HCT116 (cell line): ENCODE data around the gene TUBA4B. TPM values are rescaled to one million over a fixed set of nuclear protein-coding genes. Genes with fewer than 3 reads are reported as not detected.

ENCODE experiments used
- ATAC-seq: fragments of 200-7000 bp; cut with Tn5 transposase; 2 replicates; pipeline ENCODE4 v1.9.1; 2020; ENCODE audit warnings: mild to moderate bottlenecking, moderate library complexity
- BruUV-seq: library from RNA; stranded (reverse); fragments of 400-500 nt; replicated peaks from 2 replicates; lab custom pipeline; 2021; lab: Mats Ljungman, UMichigan
- CTCF ChIA-PET: fragments of 300-600 bp; sonication (Branson Sonifier 250); formaldehyde crosslinking; loops from one replicate; lab custom pipeline; 2021; ENCODE audit warnings: antibody characterized with exemption; lab: Charles Lee
- POLR2A ChIA-PET: fragments of 300-600, 350-600 bp; sonication (Branson Sonifier 250); formaldehyde crosslinking; loops from one replicate; lab custom pipeline; 2021; ENCODE audit warnings: antibody characterized with exemption; lab: Charles Lee
- RAD21 ChIA-PET, 2 experiments: fragments of 300-600 bp; sonication (Branson Sonifier 250); formaldehyde crosslinking; loops; one replicate each; lab custom pipeline; 2023; ENCODE audit warnings: low total read pairs in 2 of 2; ENCODE audit not compliant: uncharacterized antibody in 2 of 2, unreplicated experiment in 2 of 2, low non-redundant PET in 1 of 2; lab: Charles Lee
- DNase-seq: peaks from one replicate; pipeline ENCODE4 v3.0.0-alpha.2; 2010; ENCODE audit warnings: low read depth, low spot score
- H2AFZ ChIP-seq: fragments of 200-600 bp; shearing (Covaris generic), sonication (generic); 2 replicates; pipeline ENCODE4 v1.6.1; 2017; ENCODE audit warnings: low read depth, mixed run types, mixed read lengths, antibody characterized with exemption, low read length; ENCODE audit not compliant: poor library complexity, severe bottlenecking
- H3K27ac ChIP-seq: 2 replicates; pipeline ENCODE4 v1.5.1; 2012; ENCODE audit warnings: low read depth, low read length
- H3K27me3 ChIP-seq: fragments of 200-600 bp; sonication (generic); 2 replicates; pipeline ENCODE4 v1.6.1; 2016; ENCODE audit warnings: mixed run types, low read length, mixed read lengths; ENCODE audit not compliant: insufficient read depth
- H3K36me3 ChIP-seq, 2 experiments: fragments of 200-500 bp in 1 of 2; fragments of 200-600 bp in 1 of 2; sonication (Bioruptor generic) in 1 of 2; sonication (generic) in 1 of 2; 2 replicates each; pipeline versions ENCODE4 v1.5.1 to v1.6.1; 2014 to 2016; ENCODE audit warnings: low read length in 2 of 2, inconsistent platforms in 1 of 2, mixed read lengths in 1 of 2, mixed run types in 1 of 2; ENCODE audit not compliant: insufficient read depth in 2 of 2, control insufficient read depth in 1 of 2
- H3K4me1 ChIP-seq, 2 experiments: fragments of 200-600 bp in 1 of 2; sonication (generic) in 1 of 2; 2 replicates each; pipeline versions ENCODE4 v1.5.1 to v1.6.1; 2012 to 2017; ENCODE audit warnings: low read length in 2 of 2, inconsistent platforms in 1 of 2, mild to moderate bottlenecking in 1 of 2, mixed read lengths in 1 of 2, mixed run types in 1 of 2, moderate library complexity in 1 of 2; ENCODE audit not compliant: insufficient read depth in 2 of 2, control insufficient read depth in 1 of 2
- H3K4me2 ChIP-seq: fragments of 200-600 bp; sonication (generic); 2 replicates; pipeline ENCODE4 v1.6.1; 2017; ENCODE audit warnings: mixed run types, low read length, mixed read lengths
- H3K4me3 ChIP-seq, 2 experiments: fragments of 200-600 bp in 1 of 2; sonication (generic) in 1 of 2; replicated peaks in 1 of 2; 2 replicates each; pipeline ENCODE4 v1.5.1; 2011 to 2016; ENCODE audit warnings: low read length in 2 of 2, control low read depth in 1 of 2, low read depth in 1 of 2, mild to moderate bottlenecking in 1 of 2, mixed read lengths in 1 of 2, mixed run types in 1 of 2
- H3K79me2 ChIP-seq: fragments of 200-600 bp; sonication (generic); 2 replicates; pipeline ENCODE4 v1.6.1; 2017; ENCODE audit warnings: mild to moderate bottlenecking, mixed run types, low read length, moderate library complexity, mixed read lengths; ENCODE audit not compliant: insufficient read depth
- H3K9ac ChIP-seq: fragments of 200-600 bp; sonication (generic); 2 replicates; pipeline ENCODE4 v1.6.1; 2016; ENCODE audit warnings: low read length, mixed read lengths
- H3K9me2 ChIP-seq: fragments of 200-600 bp; sonication (generic), shearing (Covaris generic); 2 replicates; pipeline ENCODE4 v1.6.1; 2017; ENCODE audit warnings: mixed run types, mild to moderate bottlenecking, moderate library complexity; ENCODE audit not compliant: insufficient read depth
- H3K9me3 ChIP-seq, 2 experiments: fragments of 200-500 bp in 1 of 2; fragments of 200-600 bp in 1 of 2; sonication (Bioruptor generic) in 1 of 2; sonication (generic) in 1 of 2; 2 replicates each; pipeline ENCODE4 v1.6.1; 2014 to 2017; ENCODE audit warnings: low read length in 2 of 2, mixed read lengths in 2 of 2, inconsistent platforms in 1 of 2, low read depth in 1 of 2, mild to moderate bottlenecking in 1 of 2, mixed run types in 1 of 2, moderate library complexity in 1 of 2; ENCODE audit not compliant: control insufficient read depth in 1 of 2, insufficient read depth in 1 of 2
- H4K20me1 ChIP-seq: fragments of 200-600 bp; sonication (generic), shearing (Covaris generic); 2 replicates; pipeline ENCODE4 v1.6.1; 2017; ENCODE audit warnings: mixed run types, mild to moderate bottlenecking, moderate library complexity; ENCODE audit not compliant: insufficient read depth
- CBX3 ChIP-seq: IDR thresholded peaks from 2 replicates; pipeline ENCODE4 v1.6.1; 2012; ENCODE audit warnings: low read depth
- CEBPB ChIP-seq: IDR thresholded peaks from 2 replicates; pipeline ENCODE4 v1.6.1; 2012; ENCODE audit warnings: low read depth
- EGR1 ChIP-seq: IDR thresholded peaks from 2 replicates; pipeline ENCODE4 v1.6.1; 2012; ENCODE audit warnings: low read depth
- EZH2 ChIP-seq: fragments of 200-600 bp; sonication (generic); IDR thresholded peaks from 2 replicates; pipeline ENCODE4 v1.6.1; 2017; ENCODE audit warnings: antibody characterized with exemption, mixed run types
- FOSL1 ChIP-seq: IDR thresholded peaks from 2 replicates; pipeline ENCODE4 v1.6.1; 2012; ENCODE audit warnings: low read depth
- JUND ChIP-seq: IDR thresholded peaks from 2 replicates; pipeline ENCODE4 v1.6.1; 2012
- POLR2A ChIP-seq: IDR thresholded peaks from 2 replicates; pipeline ENCODE4 v1.7.0; 2011; ENCODE audit warnings: borderline replicate concordance; ENCODE audit not compliant: insufficient read depth, insufficient read length; ENCODE audit errors: extremely low read depth
- POLR2AphosphoS5 ChIP-seq: IDR thresholded peaks from 2 replicates; pipeline ENCODE4 v1.6.1; 2011; ENCODE audit warnings: mild to moderate bottlenecking, low read depth, low read length, moderate library complexity
- RAD21 ChIP-seq: IDR thresholded peaks from 2 replicates; pipeline ENCODE4 v1.6.1; 2012; ENCODE audit warnings: low read depth, mild to moderate bottlenecking
- SIN3A ChIP-seq: IDR thresholded peaks from 2 replicates; pipeline ENCODE4 v1.6.1; 2012; ENCODE audit warnings: low read depth
- SRF ChIP-seq: IDR thresholded peaks from 2 replicates; pipeline ENCODE4 v1.6.1; 2012; ENCODE audit warnings: low read depth
- TCF7L2 ChIP-seq: IDR thresholded peaks from 2 replicates; pipeline ENCODE4 v1.7.0; 2011; ENCODE audit warnings: borderline replicate concordance, inconsistent platforms; ENCODE audit not compliant: insufficient read depth, insufficient read length; ENCODE audit errors: extremely low read depth
- YY1 ChIP-seq: IDR thresholded peaks from 2 replicates; pipeline ENCODE4 v1.6.1; 2011; ENCODE audit warnings: low read length, low read depth, moderate library complexity, mild to moderate bottlenecking; ENCODE audit not compliant: insufficient replicate concordance; ENCODE audit errors: extremely low read depth
- ZFX ChIP-seq: fragments of 450-650 bp; IDR thresholded peaks from 2 replicates; pipeline ENCODE4 v1.6.1; 2017
- ZNF274 ChIP-seq: fragments of 200-500 bp; sonication (Bioruptor generic); IDR thresholded peaks from 2 replicates; pipeline ENCODE4 v1.6.1; 2014; ENCODE audit warnings: mild to moderate bottlenecking, low read depth, low read length, inconsistent platforms
- intact Hi-C: fragments of 100-400 bp; cut with micrococcal nuclease; formaldehyde crosslinking; loops from 2 replicates; pipeline ENCODE4 v1.10.0; 2022
- total RNA-seq: library from RNA; stranded (reverse); gene quantifications from one replicate; pipeline ENCODE4 v1.2.1, GENCODE V29; 2021; ENCODE audit not compliant: unreplicated experiment
- TF ChIP-seq, protein P1 (sequence below): IDR thresholded peaks from 2 replicates; pipeline ENCODE4 v1.6.1; 2012
- TF ChIP-seq, protein P2 (sequence below): IDR thresholded peaks from 2 replicates; pipeline ENCODE4 v1.6.1; 2012
- TF ChIP-seq, protein P3 (sequence below): IDR thresholded peaks from 2 replicates; pipeline ENCODE4 v1.6.1; 2011; ENCODE audit warnings: mild to moderate bottlenecking, low read length, moderate library complexity; ENCODE audit not compliant: insufficient replicate concordance; ENCODE audit errors: extremely low read depth
- TF ChIP-seq, protein P4 (sequence below): IDR thresholded peaks from 2 replicates; pipeline ENCODE4 v1.6.1; 2012; ENCODE audit warnings: low read depth
- TF ChIP-seq, protein P5 (sequence below), 3 experiments: fragments of 200-600 bp in 1 of 3; sonication (generic) in 1 of 3; IDR thresholded peaks in 2 of 3; conservative IDR thresholded peaks in 1 of 3; 2 replicates each; pipeline ENCODE4 v1.5.1; 2012 to 2017; ENCODE audit warnings: low read depth in 2 of 3, low read length in 2 of 3, antibody characterized with exemption in 1 of 3, borderline replicate concordance in 1 of 3, control low read depth in 1 of 3, mild to moderate bottlenecking in 1 of 3, mixed read lengths in 1 of 3, mixed run types in 1 of 3, moderate library complexity in 1 of 3; ENCODE audit not compliant: insufficient read depth in 1 of 3

Gene TUBA4B
- total RNA-seq, 1 experiment from 2014 or later: not detected

DNA sequence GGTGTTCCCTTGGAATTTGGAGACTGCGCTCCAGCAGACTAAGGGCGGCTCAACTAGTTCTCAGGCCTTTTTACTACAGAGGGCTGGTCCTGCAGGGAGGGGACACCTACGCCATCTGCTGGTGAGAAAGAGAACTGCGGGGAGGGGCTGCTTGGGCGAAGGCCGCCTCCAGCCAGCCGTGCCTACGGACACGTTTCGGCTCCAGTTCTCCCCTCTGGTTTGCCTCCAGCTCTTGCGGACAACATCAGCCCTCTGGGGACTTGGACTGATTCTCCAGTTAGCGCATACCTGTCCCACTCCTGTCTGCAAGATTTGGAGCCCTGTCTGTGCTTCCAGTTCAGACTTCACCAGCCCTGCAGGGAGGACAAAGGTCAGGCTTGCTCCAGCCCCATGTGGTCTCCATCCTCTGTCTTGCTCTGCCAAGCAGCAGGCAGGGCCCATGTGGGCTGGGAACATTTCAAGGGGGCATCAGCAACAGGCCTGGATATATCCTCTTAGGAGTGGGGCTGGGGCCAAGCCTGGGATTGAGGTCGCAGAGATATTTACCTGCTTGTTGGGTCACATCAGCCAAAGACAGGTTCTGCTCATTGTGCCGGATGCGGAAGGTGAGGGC, 45.8 kb downstream of the TUBA4B start:
- Histone ChIP-seq H3K4me3 (peak overlapping the region in 1 of 2 experiments; percentile 20; a peak in 1 of 4 replicates), H3K9me2 (no peaks in the 10 kb centered on the region), H3K27me3 (peaks cover 36% of the 10 kb centered on the region), H3K27ac (peak overlapping the region; percentile 2; the same call in 1 of the 2 replicates), H3K36me3 (no peaks in the 10 kb centered on the region), H3K4me1 (peaks cover 3 to 17% of the 10 kb centered on the region in 2 experiments; a peak in 3 of 4 replicates), H4K20me1 (no peaks in the 10 kb centered on the region), H3K4me2 (peak overlapping the region; percentile 61), H3K9me3 (no peaks in the 10 kb centered on the region), H3K9ac (no peak overlapping the region), H3K79me2 (no peaks in the 10 kb centered on the region), H2AFZ (no peak overlapping the region)
- RAD21 ChIA-PET: no interaction called here
- DNase-seq (peak; percentile 60), ATAC-seq (peak; percentile 73)
- POLR2A ChIA-PET: no interaction called here
- CTCF ChIA-PET: interaction anchor here (0.9 to 1.8 kb wide), 6 partner anchors 9 to 231 kb away, joined by 3 read pairs; partner anchors contain the start of genes DNAJB2 and DNPEP
- intact Hi-C loops: loop anchor here (1.0 to 5.0 kb wide), 3 partner anchors 72 to 242 kb away; partner anchors contain the start of genes ANKZF1, ATG9A and NHEJ1
- no TSS peak for BruUV-seq
- no peak for TF ChIP-seq POLR2A
- TF ChIP-seq FOSL1: no peak
- TF ChIP-seq CBX3: no peak
- TF ChIP-seq, protein P1, sequence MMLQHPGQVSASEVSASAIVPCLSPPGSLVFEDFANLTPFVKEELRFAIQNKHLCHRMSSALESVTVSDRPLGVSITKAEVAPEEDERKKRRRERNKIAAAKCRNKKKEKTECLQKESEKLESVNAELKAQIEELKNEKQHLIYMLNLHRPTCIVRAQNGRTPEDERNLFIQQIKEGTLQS: no peak
- TF ChIP-seq, protein P2, sequence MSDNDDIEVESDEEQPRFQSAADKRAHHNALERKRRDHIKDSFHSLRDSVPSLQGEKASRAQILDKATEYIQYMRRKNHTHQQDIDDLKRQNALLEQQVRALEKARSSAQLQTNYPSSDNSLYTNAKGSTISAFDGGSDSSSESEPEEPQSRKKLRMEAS: no peak
- TF ChIP-seq ZNF274: no peak
- TF ChIP-seq, protein P3, sequence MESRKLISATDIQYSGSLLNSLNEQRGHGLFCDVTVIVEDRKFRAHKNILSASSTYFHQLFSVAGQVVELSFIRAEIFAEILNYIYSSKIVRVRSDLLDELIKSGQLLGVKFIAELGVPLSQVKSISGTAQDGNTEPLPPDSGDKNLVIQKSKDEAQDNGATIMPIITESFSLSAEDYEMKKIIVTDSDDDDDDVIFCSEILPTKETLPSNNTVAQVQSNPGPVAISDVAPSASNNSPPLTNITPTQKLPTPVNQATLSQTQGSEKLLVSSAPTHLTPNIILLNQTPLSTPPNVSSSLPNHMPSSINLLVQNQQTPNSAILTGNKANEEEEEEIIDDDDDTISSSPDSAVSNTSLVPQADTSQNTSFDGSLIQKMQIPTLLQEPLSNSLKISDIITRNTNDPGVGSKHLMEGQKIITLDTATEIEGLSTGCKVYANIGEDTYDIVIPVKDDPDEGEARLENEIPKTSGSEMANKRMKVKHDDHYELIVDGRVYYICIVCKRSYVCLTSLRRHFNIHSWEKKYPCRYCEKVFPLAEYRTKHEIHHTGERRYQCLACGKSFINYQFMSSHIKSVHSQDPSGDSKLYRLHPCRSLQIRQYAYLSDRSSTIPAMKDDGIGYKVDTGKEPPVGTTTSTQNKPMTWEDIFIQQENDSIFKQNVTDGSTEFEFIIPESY: no peak
- TF ChIP-seq, protein P4, sequence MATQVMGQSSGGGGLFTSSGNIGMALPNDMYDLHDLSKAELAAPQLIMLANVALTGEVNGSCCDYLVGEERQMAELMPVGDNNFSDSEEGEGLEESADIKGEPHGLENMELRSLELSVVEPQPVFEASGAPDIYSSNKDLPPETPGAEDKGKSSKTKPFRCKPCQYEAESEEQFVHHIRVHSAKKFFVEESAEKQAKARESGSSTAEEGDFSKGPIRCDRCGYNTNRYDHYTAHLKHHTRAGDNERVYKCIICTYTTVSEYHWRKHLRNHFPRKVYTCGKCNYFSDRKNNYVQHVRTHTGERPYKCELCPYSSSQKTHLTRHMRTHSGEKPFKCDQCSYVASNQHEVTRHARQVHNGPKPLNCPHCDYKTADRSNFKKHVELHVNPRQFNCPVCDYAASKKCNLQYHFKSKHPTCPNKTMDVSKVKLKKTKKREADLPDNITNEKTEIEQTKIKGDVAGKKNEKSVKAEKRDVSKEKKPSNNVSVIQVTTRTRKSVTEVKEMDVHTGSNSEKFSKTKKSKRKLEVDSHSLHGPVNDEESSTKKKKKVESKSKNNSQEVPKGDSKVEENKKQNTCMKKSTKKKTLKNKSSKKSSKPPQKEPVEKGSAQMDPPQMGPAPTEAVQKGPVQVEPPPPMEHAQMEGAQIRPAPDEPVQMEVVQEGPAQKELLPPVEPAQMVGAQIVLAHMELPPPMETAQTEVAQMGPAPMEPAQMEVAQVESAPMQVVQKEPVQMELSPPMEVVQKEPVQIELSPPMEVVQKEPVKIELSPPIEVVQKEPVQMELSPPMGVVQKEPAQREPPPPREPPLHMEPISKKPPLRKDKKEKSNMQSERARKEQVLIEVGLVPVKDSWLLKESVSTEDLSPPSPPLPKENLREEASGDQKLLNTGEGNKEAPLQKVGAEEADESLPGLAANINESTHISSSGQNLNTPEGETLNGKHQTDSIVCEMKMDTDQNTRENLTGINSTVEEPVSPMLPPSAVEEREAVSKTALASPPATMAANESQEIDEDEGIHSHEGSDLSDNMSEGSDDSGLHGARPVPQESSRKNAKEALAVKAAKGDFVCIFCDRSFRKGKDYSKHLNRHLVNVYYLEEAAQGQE: no peak
- TF ChIP-seq SIN3A: no peak
- no peak for TF ChIP-seq ZFX
- TF ChIP-seq JUND: no peak
- TF ChIP-seq TCF7L2: no peak
- TF ChIP-seq YY1: no peak
- no peak for TF ChIP-seq CEBPB
- TF ChIP-seq RAD21: peak; percentile 91
- TF ChIP-seq SRF: no peak
- peak; percentile 30; the same call in 1 of the 2 replicates for TF ChIP-seq POLR2AphosphoS5
- TF ChIP-seq EZH2: no peak
- TF ChIP-seq EGR1: no peak
- TF ChIP-seq, protein P5, sequence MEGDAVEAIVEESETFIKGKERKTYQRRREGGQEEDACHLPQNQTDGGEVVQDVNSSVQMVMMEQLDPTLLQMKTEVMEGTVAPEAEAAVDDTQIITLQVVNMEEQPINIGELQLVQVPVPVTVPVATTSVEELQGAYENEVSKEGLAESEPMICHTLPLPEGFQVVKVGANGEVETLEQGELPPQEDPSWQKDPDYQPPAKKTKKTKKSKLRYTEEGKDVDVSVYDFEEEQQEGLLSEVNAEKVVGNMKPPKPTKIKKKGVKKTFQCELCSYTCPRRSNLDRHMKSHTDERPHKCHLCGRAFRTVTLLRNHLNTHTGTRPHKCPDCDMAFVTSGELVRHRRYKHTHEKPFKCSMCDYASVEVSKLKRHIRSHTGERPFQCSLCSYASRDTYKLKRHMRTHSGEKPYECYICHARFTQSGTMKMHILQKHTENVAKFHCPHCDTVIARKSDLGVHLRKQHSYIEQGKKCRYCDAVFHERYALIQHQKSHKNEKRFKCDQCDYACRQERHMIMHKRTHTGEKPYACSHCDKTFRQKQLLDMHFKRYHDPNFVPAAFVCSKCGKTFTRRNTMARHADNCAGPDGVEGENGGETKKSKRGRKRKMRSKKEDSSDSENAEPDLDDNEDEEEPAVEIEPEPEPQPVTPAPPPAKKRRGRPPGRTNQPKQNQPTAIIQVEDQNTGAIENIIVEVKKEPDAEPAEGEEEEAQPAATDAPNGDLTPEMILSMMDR (IDR thresholded peaks at IDR 0.05 in 2 of 3, conservative IDR thresholded peaks at IDR 0.05 in 1 of 3; ENCODE audit: borderline replicate concordance in 1 of 3, insufficient read depth in 1 of 3, low read depth in 2 of 3, low read length in 2 of 3): peak; percentile 90 to 98 (median 94)
